AG04449 (cell line): ENCODE results near the gene CPVL.

ENCODE experiments used
- CTCF ChIA-PET: fragments of 350-600 bp; formaldehyde crosslinking; extraction: SDS; loops from one replicate; lab custom pipeline; 2021; ENCODE audit warnings: antibody characterized with exemption; lab: Yijun Ruan, JAX
- POLR2A ChIA-PET: fragments of 400-600, 350-600 bp; formaldehyde crosslinking; extraction: SDS; loops from one replicate; lab custom pipeline; 2020; ENCODE audit warnings: antibody characterized with exemption, inconsistent platforms; lab: Yijun Ruan, JAX
- DNase-seq: peaks from one replicate; pipeline ENCODE4 v3.0.0-alpha.2; 2010; ENCODE audit warnings: low read depth, low spot score
- H3K4me3 ChIP-seq: 2 replicates; pipeline ENCODE4 v1.5.1; 2011; ENCODE audit warnings: low read depth, mild to moderate bottlenecking, control low read depth, low read length
- TF ChIP-seq, protein P1 (sequence below): IDR thresholded peaks from one replicate; pipeline ENCODE4 v1.5.1; 2011; ENCODE audit warnings: mild to moderate bottlenecking, moderate library complexity, low read length, control low read depth, inconsistent platforms; ENCODE audit not compliant: insufficient read depth; ENCODE audit errors: missing control alignments

The CPVL gene

DNA sequence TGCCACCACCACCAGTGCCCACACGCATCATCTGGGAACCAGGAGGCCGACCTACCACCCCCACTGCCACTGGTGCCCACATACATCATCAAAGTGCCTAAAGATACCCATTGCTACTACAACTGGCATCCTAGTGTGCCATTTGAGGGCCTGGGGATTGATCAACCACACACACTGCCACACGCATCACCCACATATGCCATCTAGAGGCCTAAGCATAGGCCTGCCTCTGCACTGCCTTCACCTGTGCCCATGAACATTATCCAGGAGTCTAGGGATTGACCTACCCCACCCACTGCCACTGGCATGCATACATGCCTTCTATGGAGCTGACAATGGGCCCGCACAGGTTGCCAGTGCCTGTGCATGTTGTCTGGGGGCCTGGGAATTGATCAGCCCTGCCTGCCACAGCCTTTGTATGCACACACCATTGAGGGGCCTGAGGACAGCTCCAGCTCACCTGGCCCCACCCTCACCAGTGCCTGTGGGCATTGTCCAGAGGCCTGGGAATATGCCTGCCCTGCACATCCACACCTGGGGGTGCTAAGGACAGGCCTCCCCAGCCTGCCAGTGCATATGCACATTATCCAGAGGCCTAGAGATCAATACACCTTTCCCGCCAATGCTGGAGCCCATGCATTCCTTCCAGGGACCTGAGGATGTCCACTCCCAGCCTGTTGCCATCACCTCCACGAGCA lies 123.9 kb downstream of the CPVL start:
- POLR2A ChIA-PET, result no interaction called here
- DNase-seq, result no peak
- TF ChIP-seq, protein P1, sequence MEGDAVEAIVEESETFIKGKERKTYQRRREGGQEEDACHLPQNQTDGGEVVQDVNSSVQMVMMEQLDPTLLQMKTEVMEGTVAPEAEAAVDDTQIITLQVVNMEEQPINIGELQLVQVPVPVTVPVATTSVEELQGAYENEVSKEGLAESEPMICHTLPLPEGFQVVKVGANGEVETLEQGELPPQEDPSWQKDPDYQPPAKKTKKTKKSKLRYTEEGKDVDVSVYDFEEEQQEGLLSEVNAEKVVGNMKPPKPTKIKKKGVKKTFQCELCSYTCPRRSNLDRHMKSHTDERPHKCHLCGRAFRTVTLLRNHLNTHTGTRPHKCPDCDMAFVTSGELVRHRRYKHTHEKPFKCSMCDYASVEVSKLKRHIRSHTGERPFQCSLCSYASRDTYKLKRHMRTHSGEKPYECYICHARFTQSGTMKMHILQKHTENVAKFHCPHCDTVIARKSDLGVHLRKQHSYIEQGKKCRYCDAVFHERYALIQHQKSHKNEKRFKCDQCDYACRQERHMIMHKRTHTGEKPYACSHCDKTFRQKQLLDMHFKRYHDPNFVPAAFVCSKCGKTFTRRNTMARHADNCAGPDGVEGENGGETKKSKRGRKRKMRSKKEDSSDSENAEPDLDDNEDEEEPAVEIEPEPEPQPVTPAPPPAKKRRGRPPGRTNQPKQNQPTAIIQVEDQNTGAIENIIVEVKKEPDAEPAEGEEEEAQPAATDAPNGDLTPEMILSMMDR, result no peak
- CTCF ChIA-PET, result interaction anchor here (1.3 kb wide), 1 partner anchor 11 kb away, joined by 3 read pairs; no protein-coding TSS in a partner anchor
- no peak overlapping the region for H3K4me3 ChIP-seq

DNA sequence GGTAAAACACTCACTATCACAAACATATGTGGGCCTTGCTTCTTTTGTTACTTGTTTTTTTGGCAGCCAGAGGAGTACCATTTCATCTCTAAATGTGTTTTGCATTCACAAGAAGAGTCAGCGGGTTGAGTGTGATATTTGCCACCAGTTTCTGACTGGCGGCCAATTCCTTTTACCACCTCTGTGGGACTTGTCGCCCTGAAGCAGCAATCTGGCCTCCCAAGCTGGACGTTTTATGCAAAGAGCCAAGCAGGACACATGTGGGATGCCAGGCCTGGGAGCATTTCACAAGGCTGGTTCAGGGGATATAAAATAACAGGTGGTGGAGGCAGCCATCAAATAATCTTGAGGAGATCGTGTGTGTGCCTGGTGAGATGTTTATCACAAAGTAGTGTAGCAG lies 126.4 kb downstream of the CPVL start:
- ChIA-PET POLR2A (no interaction called here), CTCF (interaction anchor here (1.0 to 1.3 kb wide), 4 partner anchors 18 to 93 kb away, joined by 3 to 7 read pairs (median 3); no protein-coding TSS in a partner anchor)
- no peak for DNase-seq
- TF ChIP-seq, protein P1, result no peak
- H3K4me3 ChIP-seq, result no peak overlapping the region

DNA sequence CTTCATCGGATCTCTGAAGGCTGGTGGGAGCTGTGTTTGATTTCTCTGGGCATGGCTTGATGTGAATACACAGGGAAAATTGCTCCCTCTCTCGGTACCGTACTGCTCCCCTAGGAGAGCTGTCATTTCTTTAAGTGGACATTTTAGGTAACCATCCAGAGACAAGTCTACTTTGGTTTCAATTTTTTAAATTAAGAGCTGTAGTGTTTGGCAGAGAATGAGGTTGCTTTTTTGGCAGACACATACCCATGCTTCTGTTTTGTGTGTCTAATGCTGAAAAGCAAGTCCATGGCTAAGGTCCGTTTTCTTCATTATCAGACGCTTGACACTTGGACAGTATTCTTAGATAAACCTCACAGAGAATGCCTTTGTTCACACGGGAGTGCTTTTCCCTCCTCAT lies 127.0 kb downstream of the CPVL start:
- no peak overlapping the region for H3K4me3 ChIP-seq

DNA sequence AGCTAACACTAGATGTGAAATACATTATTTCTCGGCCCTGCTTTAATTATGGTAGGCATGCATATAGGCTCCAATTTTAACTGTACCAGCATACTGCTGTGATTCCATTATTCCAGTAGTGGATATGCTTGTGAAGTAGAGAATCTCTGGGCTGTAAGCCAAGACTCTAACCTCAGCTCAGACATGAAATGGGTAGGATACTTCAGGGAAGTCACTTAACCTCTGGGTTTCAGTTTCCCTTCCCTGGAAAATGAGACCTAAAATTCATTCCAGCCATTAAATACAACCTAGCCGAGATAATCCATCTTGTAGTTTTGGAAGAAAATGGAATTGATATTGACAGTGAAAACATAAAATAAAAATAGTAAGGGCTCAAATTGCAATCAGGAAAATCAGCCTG lies 128.6 kb downstream of the CPVL start:
- POLR2A ChIA-PET, result no interaction called here

More for the DNA sequence above, 127.0 kb downstream of the CPVL start:
- ChIA-PET CTCF (interaction anchor here (1.0 to 1.3 kb wide), 4 partner anchors 19 to 92 kb away, joined by 3 to 7 read pairs (median 3); no protein-coding TSS in a partner anchor), POLR2A (no interaction called here)
- DNase-seq, result no peak
- TF ChIP-seq, protein P1, result no peak

DNA sequence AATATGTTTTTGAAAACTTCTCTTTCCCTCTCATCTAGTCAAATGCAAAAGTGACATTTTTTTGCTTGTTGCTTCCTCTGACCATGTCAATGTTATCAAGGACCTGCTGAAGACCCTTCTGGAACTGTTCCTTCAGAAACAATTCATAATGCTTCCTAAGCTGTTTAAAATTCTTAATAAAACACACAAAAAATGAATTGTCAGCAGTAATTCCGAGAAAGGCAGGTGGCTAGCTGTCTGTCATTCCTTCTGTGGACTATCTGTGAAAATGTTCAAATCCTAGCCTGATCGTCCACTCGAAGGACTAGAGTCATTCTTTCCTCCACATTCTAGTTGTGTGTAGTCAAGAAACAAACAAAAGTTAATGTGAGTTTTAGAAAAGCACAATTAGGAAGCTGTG lies 131.6 kb downstream of the CPVL start:
- POLR2A ChIA-PET, result no interaction called here
- TF ChIP-seq, protein P1, result no peak
- no peak overlapping the region for H3K4me3 ChIP-seq
- CTCF ChIA-PET, result interaction anchor here (1.6 to 1.8 kb wide), 2 partner anchors 87 to 92 kb away, joined by 6 to 7 read pairs; no protein-coding TSS in a partner anchor
- no peak for DNase-seq

More for the DNA sequence above, 128.6 kb downstream of the CPVL start:
- CTCF ChIA-PET, result no interaction called here
- TF ChIP-seq, protein P1, result no peak
- H3K4me3 ChIP-seq, result no peak overlapping the region
- DNase-seq, result peak; percentile 26

DNA sequence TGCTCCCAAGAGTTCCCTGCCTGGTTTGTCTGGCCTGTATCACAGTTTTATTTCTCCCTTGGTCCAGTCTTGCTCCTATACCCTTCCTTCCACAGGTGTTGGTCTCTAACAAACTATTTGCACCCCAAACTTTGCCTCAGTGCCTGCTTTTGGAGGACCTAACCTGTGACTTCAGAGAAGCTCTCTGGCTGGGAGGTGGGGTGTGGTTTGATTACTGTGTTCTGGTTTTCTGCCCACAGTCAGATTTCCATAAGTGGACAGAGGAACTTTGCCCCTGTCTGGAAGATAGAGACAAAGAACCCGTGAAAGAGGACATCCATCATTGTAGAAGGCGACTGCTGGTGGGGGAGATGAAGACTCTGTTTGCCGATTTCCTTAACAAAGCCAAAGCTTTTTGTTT lies 132.4 kb downstream of the CPVL start:
- CTCF ChIA-PET, result interaction anchor here (0.9 to 1.8 kb wide), 4 partner anchors 58 to 91 kb away, joined by 3 to 7 read pairs (median 5); no protein-coding TSS in a partner anchor
- TF ChIP-seq, protein P1, result no peak
- DNase-seq, result no peak
- POLR2A ChIA-PET, result no interaction called here
- no peak overlapping the region for H3K4me3 ChIP-seq
